Activated naive CD4-positive, alpha-beta T cell treated with anti-CD3 and anti-CD28 coated beads, Interleukin-2, amount 10 ng/mL, durations not matched to agents 7 days and 5 days (primary cell): Measurements from ENCODE around the gene FAM118A.
"Not testable (repeated sequence)": the region's sequence is repeated elsewhere in the genome, so short reads cannot be mapped to it uniquely, and the experiment has no call there.

Experiments
- CTCF ChIA-PET: fragments of 350-600 bp; sonication (Branson Sonifier 250); formaldehyde crosslinking; loops from one replicate; lab custom pipeline; 2021; ENCODE audit warnings: antibody characterized with exemption; lab: Charles Lee
- DNase-seq: peaks from one replicate; pipeline ENCODE4 v3.0.0-alpha.2; 2020
- H3K27ac Mint-ChIP-seq: one replicate; pipeline ENCODE4 v1.8.0; 2021; ENCODE audit warnings: mild to moderate bottlenecking, moderate library complexity, mixed read lengths
- H3K27me3 Mint-ChIP-seq: one replicate; pipeline ENCODE4 v1.8.0; 2021; ENCODE audit warnings: mild to moderate bottlenecking, mixed read lengths
- H3K36me3 Mint-ChIP-seq: one replicate; pipeline ENCODE4 v1.8.0; 2021; ENCODE audit warnings: mixed read lengths
- H3K4me1 Mint-ChIP-seq: one replicate; pipeline ENCODE4 v1.8.0; 2021; ENCODE audit warnings: mixed read lengths
- H3K4me3 Mint-ChIP-seq: one replicate; pipeline ENCODE4 v1.8.0; 2021; ENCODE audit warnings: mild to moderate bottlenecking, moderate library complexity, mixed read lengths
- H3K9me3 Mint-ChIP-seq: one replicate; pipeline ENCODE4 v1.8.0; 2021; ENCODE audit warnings: mixed read lengths

FAM118A gene

DNA sequence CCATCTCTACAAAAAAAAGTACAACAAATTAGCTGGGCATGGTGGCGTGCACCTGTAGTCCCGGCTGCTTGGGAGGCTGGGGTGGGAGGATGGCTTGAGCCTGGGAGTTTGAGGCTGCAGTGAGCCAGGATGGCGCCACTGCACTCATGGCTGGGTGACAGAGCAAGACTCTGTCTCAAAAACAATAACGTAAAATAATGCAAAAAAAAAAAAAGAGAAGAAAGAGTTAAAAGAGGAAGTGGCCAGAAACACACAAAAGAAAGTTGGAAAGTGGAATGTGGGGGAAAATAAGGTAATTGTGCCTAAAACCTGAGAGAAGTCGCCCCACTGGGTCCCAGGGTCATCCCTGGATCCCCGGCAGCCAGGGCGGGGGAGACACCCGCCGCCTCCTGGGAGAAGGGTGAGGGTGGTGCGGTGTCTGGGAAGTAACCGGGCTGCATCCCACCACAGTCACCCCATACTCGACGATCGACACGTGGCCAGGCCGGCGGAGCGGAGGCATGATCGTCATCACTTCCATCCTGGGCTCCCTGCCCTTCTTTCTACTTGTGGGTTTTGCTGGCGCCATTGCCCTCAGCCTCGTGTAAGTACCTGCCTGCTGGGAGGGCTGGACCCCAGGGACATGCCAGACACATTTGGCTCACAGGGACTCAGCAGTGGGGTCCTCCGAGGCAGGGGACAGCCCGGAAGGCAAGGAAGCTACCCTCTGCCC, 16.8 kb upstream of the FAM118A start:
- no peak for DNase-seq
- Mint-ChIP-seq H3K27me3 (peaks cover 4% of the 10 kb centered on the region), H3K36me3 (no peaks in the 10 kb centered on the region), H3K4me1 (peaks cover 27% of the 10 kb centered on the region), H3K9me3 (no peaks in the 10 kb centered on the region), H3K27ac (no peak overlapping the region), H3K4me3 (no peak overlapping the region)
- CTCF ChIA-PET, result no interaction called here

DNA sequence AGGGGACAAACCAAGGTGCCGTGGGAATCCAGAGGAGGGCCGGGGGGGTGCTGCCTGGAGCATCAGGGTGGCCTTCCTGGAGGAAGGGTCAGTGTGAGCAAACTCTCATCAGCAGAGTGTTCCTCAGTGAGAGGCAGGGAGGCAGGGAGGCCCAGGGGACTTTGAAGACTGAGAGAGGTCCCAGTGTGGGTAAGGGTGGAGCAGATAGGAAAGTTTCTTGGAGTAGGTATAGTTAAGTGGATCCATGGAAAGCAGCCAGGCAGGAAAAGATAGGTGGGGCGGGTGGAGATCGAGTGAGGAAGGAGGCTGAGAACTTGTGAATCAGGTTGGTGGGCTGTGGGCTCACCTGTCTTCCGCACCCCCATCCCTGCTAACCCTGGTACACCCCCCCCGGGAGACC, 15.7 kb upstream of the FAM118A start:
- H3K27ac Mint-ChIP-seq, result no peak overlapping the region
- DNase-seq, result no peak
- H3K4me1 Mint-ChIP-seq, result peaks cover 35% of the 10 kb centered on the region
- no peaks in the 10 kb centered on the region for H3K36me3 Mint-ChIP-seq
- H3K9me3 Mint-ChIP-seq, result no peaks in the 10 kb centered on the region
- no peak overlapping the region for H3K4me3 Mint-ChIP-seq
- peaks cover 4% of the 10 kb centered on the region for H3K27me3 Mint-ChIP-seq
- CTCF ChIA-PET, result no interaction called here

DNA sequence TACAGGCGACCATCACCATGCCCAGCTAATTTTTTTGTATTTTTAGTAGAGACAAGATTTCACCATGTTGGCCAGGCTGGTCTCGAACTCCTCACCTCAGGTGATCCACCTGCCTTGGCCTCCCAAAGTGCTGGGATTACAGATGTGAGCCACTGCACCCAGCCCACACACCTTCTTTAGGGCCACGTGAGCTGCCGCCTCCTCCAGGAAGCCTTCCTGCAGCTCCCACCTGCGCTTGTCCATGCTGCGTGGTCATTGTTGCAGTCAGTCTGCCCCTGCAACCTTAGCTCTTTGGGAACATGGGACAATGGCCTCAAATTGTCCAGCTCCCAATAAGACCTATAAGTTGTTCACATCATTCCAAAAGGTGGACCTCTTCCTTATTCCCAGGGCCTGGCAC, 14.7 kb upstream of the FAM118A start:
- H3K4me3 Mint-ChIP-seq, H3K27ac Mint-ChIP-seq, H3K27me3 Mint-ChIP-seq, H3K9me3 Mint-ChIP-seq, CTCF ChIA-PET, DNase-seq, H3K36me3 Mint-ChIP-seq: not testable (repeated sequence)
- peaks cover 39% of the 10 kb centered on the region for H3K4me1 Mint-ChIP-seq

DNA sequence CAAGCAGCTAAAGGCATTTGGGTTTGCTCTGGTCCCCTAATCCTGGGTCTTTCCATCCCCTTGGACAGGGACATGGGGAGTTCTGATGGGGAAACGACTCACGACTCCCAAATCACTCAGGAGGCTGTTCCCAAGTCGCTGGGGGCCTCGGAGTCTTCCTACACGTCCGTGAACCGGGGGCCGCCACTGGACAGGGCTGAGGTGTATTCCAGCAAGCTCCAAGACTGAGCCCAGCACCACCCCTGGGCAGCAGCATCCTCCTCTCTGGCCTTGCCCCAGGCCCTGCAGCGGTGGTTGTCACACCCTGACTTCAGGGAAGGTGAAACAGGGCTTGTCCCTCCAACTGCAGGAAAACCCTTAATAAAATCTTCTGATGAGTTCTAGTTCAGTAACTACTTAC, 14.2 kb upstream of the FAM118A start:
- peaks cover 39% of the 10 kb centered on the region for H3K4me1 Mint-ChIP-seq
- H3K4me3 Mint-ChIP-seq, result no peak overlapping the region
- DNase-seq, result no peak
- peak overlapping the region; percentile 73 for H3K27ac Mint-ChIP-seq
- no peaks in the 10 kb centered on the region for H3K36me3 Mint-ChIP-seq
- H3K9me3 Mint-ChIP-seq, result no peaks in the 10 kb centered on the region
- CTCF ChIA-PET, result no interaction called here
- peaks cover 8% of the 10 kb centered on the region for H3K27me3 Mint-ChIP-seq

DNA sequence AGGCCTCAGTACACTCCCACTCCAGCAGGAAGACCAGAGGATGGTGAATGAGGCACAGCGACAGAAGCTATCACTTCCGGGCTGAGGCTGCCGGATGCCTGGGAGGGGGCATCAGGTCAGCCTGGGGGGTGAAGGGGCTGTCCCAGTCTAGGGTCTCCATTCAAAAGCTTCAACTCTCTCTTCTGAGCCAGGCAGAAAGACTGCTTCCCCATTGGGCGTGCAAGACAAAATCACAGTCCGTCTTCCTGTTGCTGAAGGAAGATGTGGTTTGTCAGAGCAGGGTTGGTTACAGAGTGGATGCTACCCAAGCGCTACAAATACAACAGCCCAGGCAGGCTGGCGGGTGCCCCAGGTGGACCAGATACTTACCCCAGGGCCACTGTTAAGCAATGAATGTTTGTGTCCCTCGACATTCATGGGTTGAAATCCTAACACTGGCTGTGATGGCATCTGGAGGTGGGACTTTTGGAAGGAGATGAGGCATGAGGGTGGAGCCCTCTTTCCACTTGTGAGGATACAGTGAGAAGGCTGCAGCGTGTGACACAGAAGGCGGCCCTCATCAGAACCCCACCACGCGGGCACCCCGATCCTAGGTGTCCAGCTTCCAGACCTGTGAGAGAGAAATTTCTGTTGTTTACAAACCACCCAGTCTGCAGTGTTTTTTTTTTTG, 13.0 kb upstream of the FAM118A start:
- Mint-ChIP-seq H3K4me3 (peak overlapping the region; percentile 50), H3K36me3 (no peaks in the 10 kb centered on the region), H3K27ac (peak overlapping the region; percentile 88), H3K27me3 (peaks cover 12% of the 10 kb centered on the region), H3K4me1 (peaks cover 39% of the 10 kb centered on the region), H3K9me3 (no peaks in the 10 kb centered on the region)
- peak; percentile 71 for DNase-seq
- CTCF ChIA-PET, result no interaction called here

DNA sequence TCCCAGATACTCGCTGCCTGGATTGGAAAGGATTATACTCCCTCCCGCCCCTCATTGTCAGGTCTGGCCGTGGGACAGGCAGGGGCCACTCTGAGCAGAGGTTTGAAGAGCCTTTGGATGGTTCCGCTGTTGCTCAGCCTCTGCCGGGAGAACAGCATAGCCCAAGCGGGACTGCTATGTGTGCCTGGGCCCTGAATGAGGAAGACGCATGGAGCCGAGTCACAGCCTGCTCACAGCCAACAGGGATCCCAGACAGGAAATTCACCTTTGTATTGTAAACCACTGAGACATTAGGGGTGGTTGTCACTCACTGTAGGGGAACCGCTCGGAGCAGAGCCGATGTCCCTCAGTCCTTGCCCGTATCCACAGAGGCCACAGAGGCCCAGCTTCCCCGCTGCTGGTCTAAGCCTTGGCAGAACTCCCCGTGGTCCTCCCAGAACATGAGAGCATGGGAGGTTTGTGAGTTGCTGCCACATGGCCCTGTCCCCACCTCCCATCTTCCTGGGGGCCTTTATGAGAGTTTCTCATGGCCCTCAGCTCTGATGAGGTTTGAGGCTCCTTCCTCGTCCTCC, 10.7 kb upstream of the FAM118A start:
- Mint-ChIP-seq H3K36me3 (no peaks in the 10 kb centered on the region), H3K27ac (no peak overlapping the region), H3K4me3 (no peak overlapping the region), H3K4me1 (peaks cover 41% of the 10 kb centered on the region), H3K9me3 (no peaks in the 10 kb centered on the region), H3K27me3 (peaks cover 10% of the 10 kb centered on the region)
- DNase-seq, result no peak
- CTCF ChIA-PET, result no interaction called here

DNA sequence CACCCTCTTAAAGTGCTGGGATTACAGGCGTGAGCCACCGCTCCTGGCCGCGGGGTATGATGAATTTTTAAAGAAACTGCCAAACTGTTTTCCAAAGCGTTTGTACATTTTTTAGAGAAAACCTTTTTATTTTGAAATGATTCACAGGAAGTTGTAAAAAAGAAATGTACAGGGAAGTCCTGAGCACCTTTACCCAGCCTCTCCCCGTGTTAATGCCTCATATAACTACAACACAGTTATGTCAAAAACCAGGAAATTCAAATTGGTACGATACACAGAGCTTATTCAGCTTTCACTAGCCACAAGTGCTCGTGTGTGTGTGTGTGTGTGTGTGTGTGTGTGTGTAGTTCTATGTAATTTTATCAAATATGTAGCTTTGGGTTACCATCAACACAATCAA, 7.0 kb upstream of the FAM118A start:
- Mint-ChIP-seq H3K36me3 (no peaks in the 10 kb centered on the region), H3K4me1 (peaks cover 20% of the 10 kb centered on the region), H3K9me3 (no peaks in the 10 kb centered on the region), H3K27me3 (peaks cover 12% of the 10 kb centered on the region), H3K27ac (no peak overlapping the region), H3K4me3 (no peak overlapping the region)
- DNase-seq, result no peak
- CTCF ChIA-PET, result no interaction called here

DNA sequence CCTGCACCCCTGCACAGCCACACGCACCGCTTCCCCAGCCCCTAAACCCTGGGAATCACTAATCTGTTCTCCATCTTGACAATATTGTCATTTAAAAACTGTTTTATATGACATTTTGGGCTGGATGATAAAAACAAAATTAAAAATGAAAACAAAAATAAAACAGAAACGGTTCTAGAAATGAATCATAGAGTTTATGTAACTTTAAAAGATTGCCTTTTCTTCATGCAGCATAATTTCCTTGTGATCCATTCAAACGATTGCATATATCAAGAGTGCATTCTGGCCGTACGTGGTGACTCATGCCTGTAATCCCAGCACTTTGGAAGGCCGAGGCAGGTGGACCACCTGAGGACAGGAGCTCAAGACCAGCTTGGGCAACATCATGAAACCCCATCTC, 6.6 kb upstream of the FAM118A start:
- no peak for DNase-seq
- peaks cover 12% of the 10 kb centered on the region for H3K27me3 Mint-ChIP-seq
- no peaks in the 10 kb centered on the region for H3K36me3 Mint-ChIP-seq
- H3K4me3 Mint-ChIP-seq, result no peak overlapping the region
- H3K27ac Mint-ChIP-seq, result no peak overlapping the region
- no peaks in the 10 kb centered on the region for H3K9me3 Mint-ChIP-seq
- peaks cover 19% of the 10 kb centered on the region for H3K4me1 Mint-ChIP-seq
- CTCF ChIA-PET, result no interaction called here

DNA sequence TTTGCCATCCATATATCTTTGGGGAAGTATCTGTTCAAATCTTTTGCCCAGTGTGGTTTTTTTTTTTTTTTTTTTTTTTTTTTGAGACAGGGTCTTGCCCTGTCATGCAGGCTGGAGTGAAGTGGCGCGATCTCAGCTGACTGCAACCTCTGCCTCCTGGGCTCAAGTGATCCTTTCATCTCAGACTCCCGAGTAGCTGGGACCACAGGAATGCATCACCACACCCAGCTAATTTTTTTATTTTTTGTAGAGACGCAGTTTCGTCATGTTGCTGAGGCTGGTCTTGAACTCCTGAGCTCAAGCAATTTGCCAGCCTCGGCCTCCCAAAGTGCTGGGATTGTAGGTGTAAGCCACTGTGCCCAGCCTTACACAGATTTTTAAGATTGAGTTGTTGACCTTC, 4.8 kb upstream of the FAM118A start:
- Mint-ChIP-seq H3K4me3 (no peak overlapping the region), H3K36me3 (peaks cover 2% of the 10 kb centered on the region), H3K27me3 (peaks cover 12% of the 10 kb centered on the region), H3K27ac (no peak overlapping the region), H3K9me3 (no peaks in the 10 kb centered on the region), H3K4me1 (peaks cover 21% of the 10 kb centered on the region)
- CTCF ChIA-PET, result no interaction called here
- no peak for DNase-seq

DNA sequence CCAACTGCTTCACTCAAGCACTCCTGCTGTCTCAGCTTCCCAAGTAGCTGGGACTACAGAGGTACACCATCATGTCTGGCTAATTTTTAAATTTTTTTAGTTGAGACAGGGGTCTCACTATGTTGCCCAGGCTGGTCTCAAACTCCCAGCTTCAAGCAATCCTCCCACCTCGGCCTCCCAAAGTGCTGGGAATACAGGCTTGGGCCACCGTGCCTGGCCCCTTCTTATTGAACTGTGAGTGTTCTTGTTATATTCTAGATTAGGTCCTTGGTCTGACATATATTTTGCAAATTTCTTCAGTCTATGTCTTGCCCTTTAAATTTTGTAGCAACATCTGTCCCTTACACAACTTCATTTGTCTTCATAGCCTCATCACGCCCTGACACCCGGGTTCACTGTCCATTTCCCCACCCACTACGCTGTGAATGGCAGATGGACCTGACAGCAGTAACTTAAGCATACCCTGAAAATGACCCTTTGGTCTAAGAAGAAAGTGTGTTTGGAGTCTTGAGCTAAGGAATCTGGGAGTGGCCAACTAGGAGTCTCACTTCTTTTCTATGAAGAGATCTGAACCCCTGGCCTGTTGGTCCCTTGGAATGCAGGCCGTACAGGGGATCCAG, 4.2 kb upstream of the FAM118A start:
- no peaks in the 10 kb centered on the region for H3K9me3 Mint-ChIP-seq
- no peak overlapping the region for H3K27ac Mint-ChIP-seq
- H3K4me3 Mint-ChIP-seq, result no peak overlapping the region
- H3K36me3 Mint-ChIP-seq, result peaks cover 2% of the 10 kb centered on the region
- CTCF ChIA-PET, result no interaction called here
- DNase-seq, result no peak
- H3K27me3 Mint-ChIP-seq, result peaks cover 8% of the 10 kb centered on the region
- H3K4me1 Mint-ChIP-seq, result peaks cover 22% of the 10 kb centered on the region

DNA sequence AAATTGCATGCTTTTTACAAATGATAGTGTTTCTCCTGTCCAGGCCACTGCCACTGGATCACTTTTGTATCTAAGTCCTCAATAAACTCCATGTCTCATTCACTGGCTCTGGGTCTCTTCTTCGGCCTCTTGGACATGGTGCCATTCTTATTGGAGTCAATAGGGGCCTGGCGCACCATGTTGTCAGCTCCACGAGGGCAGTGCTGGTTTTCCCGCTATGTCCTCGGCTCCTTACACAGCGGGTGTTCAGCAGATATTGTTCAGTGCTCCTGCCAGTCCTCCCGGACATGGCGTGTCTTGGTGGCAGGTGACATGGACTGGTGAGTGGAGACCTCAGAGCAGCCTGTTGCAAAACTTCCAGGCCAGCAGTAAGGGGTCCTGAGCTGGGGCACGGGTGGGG, 3.6 kb upstream of the FAM118A start:
- DNase-seq, result no peak
- no peak overlapping the region for H3K4me3 Mint-ChIP-seq
- H3K9me3 Mint-ChIP-seq, result no peaks in the 10 kb centered on the region
- CTCF ChIA-PET, result no interaction called here
- peaks cover 4% of the 10 kb centered on the region for H3K27me3 Mint-ChIP-seq
- peaks cover 8% of the 10 kb centered on the region for H3K36me3 Mint-ChIP-seq
- H3K27ac Mint-ChIP-seq, result no peak overlapping the region
- H3K4me1 Mint-ChIP-seq, result peaks cover 28% of the 10 kb centered on the region

DNA sequence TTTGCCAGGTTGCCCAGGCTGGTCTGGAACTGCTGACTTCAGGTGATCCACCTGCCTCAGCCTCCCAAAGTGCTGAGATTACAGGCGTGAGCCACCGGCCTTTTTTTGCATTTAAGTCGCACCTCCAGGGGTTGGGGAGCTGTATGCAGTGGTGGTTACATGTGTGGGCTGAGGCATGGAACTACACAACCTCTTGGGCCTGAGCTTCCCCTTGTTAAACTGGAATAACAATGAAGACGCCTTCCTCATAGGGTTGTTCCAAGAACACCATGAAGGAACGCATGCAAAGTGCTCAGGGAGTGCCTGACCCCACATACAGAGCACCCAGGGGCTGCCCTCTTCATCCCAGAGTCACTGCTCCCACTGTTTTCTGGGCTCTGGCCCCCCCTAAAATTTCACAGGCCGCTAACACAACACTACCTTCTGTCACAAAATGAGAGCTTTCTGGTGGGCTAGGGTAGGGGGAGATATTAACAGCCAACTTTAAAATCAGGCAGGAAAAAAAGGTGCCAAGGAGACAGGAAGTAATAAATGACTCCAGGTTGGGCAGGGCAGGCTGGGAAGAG, 1.3 kb upstream of the FAM118A start:
- H3K9me3 Mint-ChIP-seq, result no peaks in the 10 kb centered on the region
- no peak for DNase-seq
- H3K4me1 Mint-ChIP-seq, result peaks cover 45% of the 10 kb centered on the region
- H3K27ac Mint-ChIP-seq, result peak overlapping the region; percentile 91
- CTCF ChIA-PET, result no interaction called here
- peak overlapping the region; percentile 78 for H3K4me3 Mint-ChIP-seq
- peaks cover 4% of the 10 kb centered on the region for H3K27me3 Mint-ChIP-seq
- H3K36me3 Mint-ChIP-seq, result peaks cover 21% of the 10 kb centered on the region

DNA sequence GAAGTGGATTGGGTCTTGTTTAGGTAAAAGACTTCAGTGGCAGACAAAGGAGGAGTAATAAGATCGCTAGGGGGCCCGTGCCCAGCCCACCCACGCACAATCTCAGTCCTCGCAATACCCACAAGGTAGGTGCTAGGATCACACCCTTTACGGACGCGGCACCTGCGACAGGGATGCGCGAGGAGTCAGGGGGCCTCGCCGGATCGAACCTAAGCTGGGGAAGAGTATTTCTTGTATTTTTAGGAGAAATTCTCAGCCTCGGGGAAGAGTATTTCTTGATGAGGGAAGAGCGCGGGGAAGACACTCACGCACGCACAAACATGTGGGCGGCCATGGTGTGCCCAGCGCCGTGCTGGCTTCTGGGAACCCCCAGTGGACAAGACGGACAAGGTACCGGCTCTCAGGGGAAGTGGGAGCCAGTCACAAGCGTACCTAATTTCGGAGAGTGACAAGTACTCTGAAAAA, 745 bp upstream of the FAM118A start:
- H3K4me1 Mint-ChIP-seq, result peaks cover 47% of the 10 kb centered on the region
- peaks cover 22% of the 10 kb centered on the region for H3K36me3 Mint-ChIP-seq
- CTCF ChIA-PET, result no interaction called here
- no peak for DNase-seq
- peaks cover 4% of the 10 kb centered on the region for H3K27me3 Mint-ChIP-seq
- H3K9me3 Mint-ChIP-seq, result no peaks in the 10 kb centered on the region
- H3K4me3 Mint-ChIP-seq, result peak overlapping the region; percentile 78
- peak overlapping the region; percentile 91 for H3K27ac Mint-ChIP-seq

DNA sequence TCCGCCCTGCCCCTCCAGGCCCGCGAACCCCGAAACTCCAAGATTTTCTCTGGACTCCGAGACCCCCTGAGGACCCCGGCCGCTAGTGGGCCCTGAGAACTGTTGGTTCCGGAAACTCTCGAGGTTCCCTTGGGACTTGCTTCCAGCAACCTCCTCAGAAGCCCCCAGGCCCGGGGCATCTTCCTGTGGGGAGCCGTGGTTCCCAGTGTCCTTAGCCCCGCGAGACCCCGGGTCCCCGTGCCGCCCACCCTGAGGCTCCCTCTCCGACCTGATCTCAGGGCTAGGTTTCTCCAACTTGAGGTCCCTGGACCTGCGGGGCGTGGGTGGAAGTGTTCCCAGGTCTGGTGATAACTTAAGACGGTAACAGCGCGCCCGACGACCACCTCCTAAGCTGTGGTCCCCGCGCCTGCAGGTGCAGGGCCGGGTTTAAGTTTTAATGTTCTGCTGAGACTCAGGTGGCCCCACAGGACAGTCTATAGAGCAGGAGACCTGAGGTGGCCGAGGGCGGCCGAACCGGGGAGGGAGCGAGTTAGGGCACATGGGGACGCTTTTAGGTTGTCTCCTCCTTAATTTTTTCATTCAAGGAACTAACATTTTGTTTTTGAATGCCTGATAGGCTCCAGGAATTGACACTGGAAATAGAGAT, 720 bp downstream of the FAM118A start:
- Mint-ChIP-seq H3K27ac (peak overlapping the region; percentile 29), H3K9me3 (no peaks in the 10 kb centered on the region), H3K27me3 (peaks cover 4% of the 10 kb centered on the region), H3K4me1 (peaks cover 61% of the 10 kb centered on the region), H3K4me3 (peak overlapping the region; percentile 78), H3K36me3 (peaks cover 25% of the 10 kb centered on the region)
- no peak for DNase-seq
- CTCF ChIA-PET, result no interaction called here
